Epithelial cell of esophagus (primary cell): ENCODE measurements around the gene VTI1A.
A peak's percentile ranks its signal among the peaks of the same experiment; 100 is the strongest.

ENCODE experiments used
- DNase-seq: peaks from one replicate; pipeline ENCODE4 v3.0.0; 2010; ENCODE audit warnings: low read depth
- H3K4me3 ChIP-seq: 2 replicates; pipeline ENCODE4 v1.5.1; 2011; ENCODE audit warnings: mild to moderate bottlenecking, low read length, control low read depth
- CTCF ChIP-seq: IDR thresholded peaks from 2 replicates; pipeline ENCODE4 v1.5.1; 2011; ENCODE audit warnings: low read depth, mild to moderate bottlenecking, low read length, control low read depth, inconsistent platforms; ENCODE audit not compliant: insufficient read depth; ENCODE audit errors: missing control alignments

VTI1A gene

GRCh38 chr10:112465299-112465883 lies 18.4 kb downstream of the VTI1A start:
- H3K4me3 ChIP-seq = no peak overlapping the region
- no peak for DNase-seq
- TF ChIP-seq CTCF = no peak

GRCh38 chr10:112466802-112467201 lies 19.8 kb downstream of the VTI1A start:
- DNase-seq = no peak
- H3K4me3 ChIP-seq = no peak overlapping the region
- no peak for TF ChIP-seq CTCF

DNA sequence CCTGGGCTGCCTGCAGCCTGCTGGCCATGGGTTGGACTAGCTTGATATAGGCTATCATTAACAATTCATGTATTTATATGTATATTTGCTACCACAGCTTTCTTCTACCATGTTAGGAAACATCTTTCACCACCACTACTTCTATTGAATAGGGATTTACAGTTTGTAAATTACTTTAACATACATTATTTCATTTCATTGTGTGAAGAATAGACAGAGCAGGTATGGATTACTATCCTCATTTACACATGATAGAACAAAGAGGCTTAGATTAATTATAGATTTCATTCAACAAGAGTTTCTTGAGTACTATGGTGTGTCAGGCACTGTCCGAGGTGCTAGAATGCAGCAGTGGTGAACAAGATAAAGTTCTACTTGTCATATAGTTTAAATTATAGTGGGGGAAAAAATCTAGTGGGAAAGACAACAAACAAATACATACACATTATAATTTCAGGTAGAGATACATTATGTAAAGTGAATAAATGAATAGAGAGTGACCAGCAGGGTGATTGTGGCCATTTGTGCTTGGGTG lies 20.6 kb downstream of the VTI1A start:
- no peak for TF ChIP-seq CTCF
- no peak overlapping the region for H3K4me3 ChIP-seq
- peak; percentile 4 for DNase-seq

DNA sequence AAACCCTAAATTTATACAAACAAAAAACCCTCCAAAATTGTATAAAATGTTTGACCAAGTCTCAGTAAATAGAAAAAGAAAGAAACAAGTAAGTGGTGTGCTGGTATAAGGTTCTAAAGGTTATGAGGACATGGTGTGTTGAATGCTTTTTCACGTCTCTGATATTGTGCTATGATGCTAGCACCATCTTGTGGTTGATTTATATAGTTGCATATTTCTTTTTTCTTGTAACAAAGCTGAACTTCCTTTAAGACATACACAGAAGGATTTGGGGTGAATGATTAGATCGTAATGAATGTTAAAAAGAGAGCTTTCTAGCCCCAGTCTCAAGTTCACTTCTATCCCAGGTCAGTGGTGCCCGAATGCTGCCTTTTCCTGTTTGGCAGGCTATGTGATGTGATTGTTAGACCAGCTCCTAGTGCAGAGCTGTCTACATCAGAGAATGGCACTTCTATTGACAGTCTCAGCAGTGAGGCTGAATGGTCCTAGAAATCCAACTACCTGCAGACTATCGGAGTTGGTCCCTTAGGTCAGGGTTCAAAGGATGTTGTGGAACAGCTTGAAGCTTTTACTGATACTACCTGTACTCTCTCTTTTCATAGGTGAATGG lies 25.0 kb downstream of the VTI1A start:
- TF ChIP-seq CTCF = peak; percentile 64
- H3K4me3 ChIP-seq = no peak overlapping the region
- peak; percentile 60 for DNase-seq

GRCh38 chr10:112475575-112476218 lies 28.7 kb downstream of the VTI1A start:
- TF ChIP-seq CTCF = peak; percentile 45
- DNase-seq = peak; percentile 5
- no peak overlapping the region for H3K4me3 ChIP-seq

DNA sequence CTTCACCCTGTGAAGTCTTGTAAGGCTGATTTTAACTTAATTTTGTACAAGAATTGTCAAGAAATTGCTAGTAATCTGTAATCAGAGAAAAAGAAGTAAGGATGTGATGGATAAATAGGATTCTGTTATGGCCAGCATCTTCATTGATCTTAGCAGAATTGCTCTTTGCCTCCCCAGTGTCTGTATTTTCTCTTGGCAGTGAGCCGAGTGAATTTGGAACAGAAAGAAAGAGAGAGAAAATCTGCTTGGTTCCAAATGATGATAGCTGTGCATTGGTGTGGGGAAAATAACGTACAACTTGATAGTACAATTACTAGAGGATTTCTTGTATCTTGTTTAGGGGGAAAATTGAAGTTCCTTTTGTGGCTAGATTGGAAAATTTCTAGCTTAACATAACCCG lies 34.6 kb downstream of the VTI1A start:
- TF ChIP-seq CTCF = no peak
- DNase-seq = no peak
- no peak overlapping the region for H3K4me3 ChIP-seq
